Testis (tissue), 3 donors: Measurements from ENCODE around the gene FMNL2. TPM values are rescaled to one million over a fixed set of nuclear protein-coding genes. Genes with fewer than 3 reads are reported as not detected.

Experiments
- DNase-seq: peaks from one replicate; pipeline ENCODE4 v3.0.0-alpha.2; 2019
- H3K27ac ChIP-seq, 2 donors: fragments of 200-600 bp; sonication (generic); one replicate each; pipeline ENCODE4 v1.5.1; 2019
- H3K27me3 ChIP-seq: fragments of 200-600 bp; sonication (generic); one replicate; pipeline ENCODE4 v1.5.1; 2019
- H3K36me3 ChIP-seq: fragments of 200-600 bp; sonication (generic); one replicate; pipeline ENCODE4 v1.5.1; 2017; ENCODE audit warnings: low read depth; ENCODE audit errors: missing control alignments
- H3K4me1 ChIP-seq: fragments of 200-600 bp; sonication (generic); one replicate; pipeline ENCODE4 v1.5.1; 2019
- H3K4me3 ChIP-seq, 2 donors: fragments of 200-600 bp; sonication (generic); one replicate each; pipeline ENCODE4 v1.5.1; 2017 to 2019
- H3K9me3 ChIP-seq: fragments of 200-600 bp; sonication (generic); one replicate; pipeline ENCODE4 v1.5.1; 2017
- POLR2A ChIP-seq: fragments of 450-650 bp; IDR thresholded peaks from one replicate; pipeline ENCODE4 v1.6.1; 2017; ENCODE audit warnings: antibody characterized with exemption, mild to moderate bottlenecking, moderate library complexity
- WGBS, 2 donors: methylation state at CpG; one replicate each; pipeline ENCODE4 v1.1.5; 2018; 5-methylcytosine and 5-hydroxymethylcytosine counted together
- intact Hi-C: fragments of 100-400 bp; cut with DNase I; formaldehyde crosslinking; loops from one replicate; pipeline ENCODE4 v1.15.1; 2023; ENCODE audit warnings: low total_unique reads
- polyA plus RNA-seq: library from polyadenylated mRNA; stranded (reverse); fragments of 350-450 nt; fragmentation: Illumina TruSeq; extraction: RNeasy Lipid Tissue Mini Kit (QIAGEN cat#74804); gene quantifications from one replicate; pipeline ENCODE4 v1.2.3, GENCODE V29; 2014; ENCODE audit warnings: low read depth, low replicate concordance; ENCODE audit not compliant: insufficient read depth
- total RNA-seq, 2 donors: library from RNA; depleted of rRNA; stranded (reverse); fragments of >200 nt; gene quantifications; one replicate each; pipeline ENCODE4 v1.2.3, GENCODE V29; 2016
- TF ChIP-seq, protein P1 (sequence below), 3 experiments: fragments of 450-650 bp in 2 of 3; fragments of 200-600 bp in 1 of 3; sonication (generic) in 1 of 3; IDR thresholded peaks; one replicate each; pipeline ENCODE4 v1.5.1; 2016 to 2019; ENCODE audit warnings: antibody characterized with exemption in 3 of 3, mild to moderate bottlenecking in 2 of 3, moderate library complexity in 1 of 3

Gene FMNL2
- total and polyA plus RNA-seq, 3 donors from 2014 or later: 15.4 to 19.8 (median 16.8) TPM

DNA sequence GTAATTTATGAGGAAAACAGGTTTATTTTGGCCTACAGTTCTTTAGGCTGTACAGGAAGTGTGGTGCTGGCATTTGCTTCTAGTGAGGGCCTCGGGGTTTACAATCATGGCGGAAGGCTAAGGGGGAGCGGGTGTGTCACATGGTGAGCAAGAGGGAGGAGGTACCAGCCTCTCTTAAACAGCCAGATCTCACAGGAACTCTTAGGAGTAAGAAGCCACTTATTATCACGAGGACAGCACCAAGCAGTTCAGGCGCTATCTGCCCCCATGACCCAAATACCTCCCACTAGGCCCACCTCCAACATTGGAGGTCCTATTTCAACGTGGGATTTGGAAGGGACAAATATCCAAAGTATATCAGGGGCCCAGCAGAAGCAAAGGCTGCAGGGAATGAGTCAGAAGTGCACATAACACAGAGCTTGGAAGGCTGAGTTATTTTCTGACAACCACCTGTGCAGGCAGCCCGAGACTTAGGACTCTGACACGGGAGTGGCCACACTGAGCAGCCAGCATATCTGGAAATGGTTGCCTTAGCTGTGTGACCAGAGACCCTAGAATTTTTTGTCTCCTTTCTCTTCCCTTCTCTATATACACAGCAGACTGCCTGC, 211.4 kb downstream of the FMNL2 start:
- Histone ChIP-seq H3K36me3 (no peaks in the 10 kb centered on the region), H3K4me3 (no peak overlapping the region), H3K27ac (no peak overlapping the region), H3K27me3 (no peaks in the 10 kb centered on the region), H3K9me3 (no peaks in the 10 kb centered on the region), H3K4me1 (peaks cover 28% of the 10 kb centered on the region)
- no peak for TF ChIP-seq POLR2A
- TF ChIP-seq, protein P1, sequence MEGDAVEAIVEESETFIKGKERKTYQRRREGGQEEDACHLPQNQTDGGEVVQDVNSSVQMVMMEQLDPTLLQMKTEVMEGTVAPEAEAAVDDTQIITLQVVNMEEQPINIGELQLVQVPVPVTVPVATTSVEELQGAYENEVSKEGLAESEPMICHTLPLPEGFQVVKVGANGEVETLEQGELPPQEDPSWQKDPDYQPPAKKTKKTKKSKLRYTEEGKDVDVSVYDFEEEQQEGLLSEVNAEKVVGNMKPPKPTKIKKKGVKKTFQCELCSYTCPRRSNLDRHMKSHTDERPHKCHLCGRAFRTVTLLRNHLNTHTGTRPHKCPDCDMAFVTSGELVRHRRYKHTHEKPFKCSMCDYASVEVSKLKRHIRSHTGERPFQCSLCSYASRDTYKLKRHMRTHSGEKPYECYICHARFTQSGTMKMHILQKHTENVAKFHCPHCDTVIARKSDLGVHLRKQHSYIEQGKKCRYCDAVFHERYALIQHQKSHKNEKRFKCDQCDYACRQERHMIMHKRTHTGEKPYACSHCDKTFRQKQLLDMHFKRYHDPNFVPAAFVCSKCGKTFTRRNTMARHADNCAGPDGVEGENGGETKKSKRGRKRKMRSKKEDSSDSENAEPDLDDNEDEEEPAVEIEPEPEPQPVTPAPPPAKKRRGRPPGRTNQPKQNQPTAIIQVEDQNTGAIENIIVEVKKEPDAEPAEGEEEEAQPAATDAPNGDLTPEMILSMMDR (IDR thresholded peaks at IDR 0.05): no peak
- WGBS, 2 donors: 68 to 81% methylated on average over 8 of the region's 8 CpGs
- intact Hi-C loops: no loop called here
- DNase-seq: no peak

DNA sequence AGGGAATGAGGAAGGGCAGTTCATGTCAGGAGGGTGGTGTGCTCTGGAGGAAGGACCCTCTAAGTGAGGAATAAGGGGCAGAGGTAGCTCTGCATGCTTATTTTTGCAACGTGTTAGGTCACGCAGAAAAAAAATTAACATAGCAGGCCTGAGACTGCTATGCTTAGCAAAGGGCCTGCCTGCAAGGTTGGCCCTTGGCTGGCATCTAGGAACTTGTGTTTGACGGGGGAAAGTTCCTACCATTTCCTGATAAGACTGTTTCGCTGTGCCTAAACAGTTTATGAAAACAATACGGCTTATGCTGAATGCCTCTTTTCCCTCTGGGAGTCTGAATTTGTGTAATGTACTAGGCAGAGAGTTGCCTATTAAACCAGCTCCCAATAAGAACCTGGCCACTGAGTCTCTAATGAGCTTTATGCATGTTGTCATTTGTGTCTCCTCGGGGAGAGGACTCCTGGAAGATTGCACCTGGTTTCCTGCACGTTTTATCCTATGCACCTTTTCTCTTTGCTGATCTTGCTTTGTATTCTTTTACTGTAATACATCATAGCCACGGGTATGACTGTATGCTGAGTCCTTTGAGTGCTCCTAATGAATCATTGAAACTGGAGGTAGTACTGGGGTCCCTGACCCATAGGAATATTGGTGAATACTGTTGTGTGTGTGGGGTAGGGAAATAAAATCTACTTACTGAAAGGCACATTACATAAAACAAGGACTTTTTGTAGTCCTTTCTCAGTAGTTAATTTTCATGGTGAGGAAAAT, 213.3 kb downstream of the FMNL2 start:
- intact Hi-C loops: no loop called here
- Histone ChIP-seq H3K36me3 (no peaks in the 10 kb centered on the region), H3K4me1 (peaks cover 20% of the 10 kb centered on the region), H3K27me3 (no peaks in the 10 kb centered on the region), H3K4me3 (no peak overlapping the region), H3K27ac (no peak overlapping the region), H3K9me3 (no peaks in the 10 kb centered on the region)
- DNase-seq: no peak
- no peak for TF ChIP-seq POLR2A
- TF ChIP-seq, protein P1 (IDR thresholded peaks at IDR 0.05): no peak
- 43 to 67% methylated on average over 8 of the region's 8 CpGs for WGBS, 2 donors

DNA sequence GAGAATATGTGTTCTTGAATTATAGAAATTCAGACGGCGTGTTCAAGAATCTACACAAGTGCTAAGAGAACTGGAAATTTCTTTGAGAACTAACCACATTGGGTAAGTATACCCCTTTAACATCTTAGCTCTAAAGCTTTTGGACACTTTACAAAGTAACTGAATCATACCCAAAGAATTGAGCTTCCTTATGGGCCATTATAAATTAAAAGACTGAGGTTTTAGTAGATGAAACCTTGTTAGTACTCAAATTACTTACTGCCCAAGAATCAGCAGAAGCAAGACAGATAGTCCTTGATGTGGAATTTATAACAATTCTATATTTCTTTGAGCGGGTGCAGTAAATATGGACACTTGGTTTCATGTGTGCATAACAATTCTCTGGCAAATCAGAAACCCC, 214.0 kb downstream of the FMNL2 start:
- WGBS, 2 donors: 96 to 97% methylated on average over 3 of the region's 3 CpGs
- no peaks in the 10 kb centered on the region for H3K27me3 ChIP-seq
- intact Hi-C loops: no loop called here
- no peak for TF ChIP-seq POLR2A
- TF ChIP-seq, protein P1 (IDR thresholded peaks at IDR 0.05): no peak
- peaks cover 20% of the 10 kb centered on the region for H3K4me1 ChIP-seq
- no peaks in the 10 kb centered on the region for H3K9me3 ChIP-seq
- H3K4me3 ChIP-seq: no peak overlapping the region
- no peak overlapping the region for H3K27ac ChIP-seq
- H3K36me3 ChIP-seq: no peaks in the 10 kb centered on the region
- no peak for DNase-seq

DNA sequence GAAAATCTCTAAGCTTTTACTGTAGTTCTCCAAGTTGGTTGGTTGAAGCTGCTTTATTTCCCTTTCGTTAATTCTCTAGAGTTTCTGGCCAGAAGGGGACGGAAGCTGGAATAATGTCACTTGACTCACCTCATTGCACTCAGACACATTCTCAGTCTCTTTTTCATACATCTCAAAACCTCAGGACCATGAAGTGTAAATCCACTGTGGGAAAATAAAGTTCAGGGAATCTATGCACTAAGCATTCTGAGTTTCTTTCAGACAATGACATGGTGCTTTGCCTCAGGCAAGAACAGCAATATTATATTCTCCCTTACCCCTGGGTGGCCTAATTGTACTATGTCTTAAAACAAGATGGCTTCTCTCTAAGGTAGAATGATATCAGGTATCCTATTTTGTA, 214.4 kb downstream of the FMNL2 start:
- Histone ChIP-seq H3K4me1 (peaks cover 17% of the 10 kb centered on the region), H3K27ac (no peak overlapping the region), H3K27me3 (no peaks in the 10 kb centered on the region), H3K4me3 (no peak overlapping the region), H3K36me3 (no peaks in the 10 kb centered on the region), H3K9me3 (no peaks in the 10 kb centered on the region)
- intact Hi-C loops: no loop called here
- WGBS, 2 donors: 93 to 94% methylated on average over 2 of the region's 2 CpGs
- TF ChIP-seq, protein P1 (IDR thresholded peaks at IDR 0.05): no peak
- TF ChIP-seq POLR2A: no peak
- no peak for DNase-seq

DNA sequence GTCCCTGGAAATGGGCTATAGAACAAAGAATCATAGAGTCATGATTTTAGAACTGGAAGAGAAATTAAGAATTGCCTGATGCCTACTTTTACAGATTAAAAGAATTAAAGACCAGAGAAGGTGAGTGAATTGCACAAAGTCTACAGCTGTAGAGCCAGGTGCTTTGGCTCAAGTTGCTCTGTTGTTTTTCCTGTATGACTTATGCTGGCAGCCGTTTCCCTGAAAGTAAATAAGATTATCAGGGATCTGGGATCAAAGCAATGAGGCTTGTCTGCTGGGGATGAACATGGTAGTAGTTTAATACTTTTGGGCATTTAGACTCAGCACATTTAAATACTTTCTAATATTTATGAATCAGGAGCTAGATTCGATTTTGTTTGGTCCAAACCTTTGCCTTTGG, 215.4 kb downstream of the FMNL2 start:
- TF ChIP-seq, protein P1 (IDR thresholded peaks at IDR 0.05): no peak
- TF ChIP-seq POLR2A: no peak
- 74 to 84% methylated on average over 2 of the region's 2 CpGs for WGBS, 2 donors

More for the DNA sequence above, 215.4 kb downstream of the FMNL2 start:
- Histone ChIP-seq H3K4me1 (peaks cover 7% of the 10 kb centered on the region), H3K27ac (no peak overlapping the region), H3K9me3 (no peaks in the 10 kb centered on the region), H3K4me3 (no peak overlapping the region), H3K36me3 (no peaks in the 10 kb centered on the region), H3K27me3 (no peaks in the 10 kb centered on the region)
- intact Hi-C loops: no loop called here
- no peak for DNase-seq
